ENCODE data around the gene PIK3R3.

Gene PIK3R3

DNA sequence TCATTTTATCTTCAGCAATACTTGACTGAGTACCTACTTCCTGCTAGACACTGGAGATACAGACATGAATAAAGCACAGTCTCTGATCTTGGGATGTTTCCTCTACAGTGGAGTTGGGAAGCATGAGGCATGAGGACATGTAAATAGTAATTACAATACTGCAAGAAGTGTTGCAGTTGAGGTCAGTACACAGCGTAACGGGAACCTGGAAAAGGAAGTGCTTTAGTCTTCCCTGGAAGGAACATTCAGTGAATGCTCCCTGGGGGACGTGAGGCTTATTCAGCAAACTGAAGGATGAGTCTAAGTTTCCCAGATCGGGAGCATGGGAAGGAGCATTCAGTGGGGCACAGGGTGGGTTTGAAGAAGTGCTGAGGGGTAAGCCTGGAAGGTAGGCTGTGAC is 112.4 kb downstream of the PIK3R3 start:
- no peak for DNase-seq

GRCh38 chr1:46019348-46019747 is 113.1 kb downstream of the PIK3R3 start:
- no peak for DNase-seq

DNA sequence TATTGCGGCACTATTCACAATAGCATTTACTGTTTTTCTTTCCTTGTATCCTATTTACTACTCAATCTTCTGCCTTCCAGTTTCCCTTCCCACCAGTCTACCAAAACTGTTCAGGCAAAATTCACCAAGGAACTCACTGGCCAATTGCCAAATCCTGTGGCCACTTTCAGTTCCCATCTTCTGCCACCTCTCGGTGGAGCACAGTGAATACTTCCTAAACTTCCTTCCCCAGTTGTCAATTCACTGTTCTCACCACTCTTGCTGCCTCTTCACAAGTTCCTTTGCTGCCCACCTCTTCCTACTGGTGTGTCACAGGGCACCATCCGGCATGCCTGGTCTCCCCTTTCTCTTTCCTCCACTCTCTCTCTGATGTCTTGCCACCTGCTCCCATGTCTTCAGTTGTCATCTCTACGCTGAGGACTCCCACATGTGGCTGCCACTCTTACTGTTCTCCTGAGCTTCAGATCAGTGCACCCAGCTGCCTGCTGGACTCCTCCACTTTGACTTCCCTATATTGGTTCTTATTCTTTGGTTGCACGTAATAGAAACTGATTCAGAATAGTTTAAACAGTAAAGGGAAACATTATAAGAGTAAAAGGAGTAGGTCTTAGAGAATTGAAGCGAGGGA is 114.4 kb downstream of the PIK3R3 start:
- no peak for DNase-seq

- DNase-seq, result no peak
Measured at GRCh38 chr1:46013581-46013980, 118.8 kb downstream of the PIK3R3 start.

- no peak for DNase-seq
Measured at GRCh38 chr1:46012236-46012635, 120.2 kb downstream of the PIK3R3 start.

GRCh38 chr1:46011121-46011695 is 121.2 kb downstream of the PIK3R3 start:
- no peak for DNase-seq

GRCh38 chr1:46010611-46011010 is 121.8 kb downstream of the PIK3R3 start:
- DNase-seq, result no peak

GRCh38 chr1:46008585-46008984 is 123.8 kb downstream of the PIK3R3 start:
- no peak for DNase-seq

DNA sequence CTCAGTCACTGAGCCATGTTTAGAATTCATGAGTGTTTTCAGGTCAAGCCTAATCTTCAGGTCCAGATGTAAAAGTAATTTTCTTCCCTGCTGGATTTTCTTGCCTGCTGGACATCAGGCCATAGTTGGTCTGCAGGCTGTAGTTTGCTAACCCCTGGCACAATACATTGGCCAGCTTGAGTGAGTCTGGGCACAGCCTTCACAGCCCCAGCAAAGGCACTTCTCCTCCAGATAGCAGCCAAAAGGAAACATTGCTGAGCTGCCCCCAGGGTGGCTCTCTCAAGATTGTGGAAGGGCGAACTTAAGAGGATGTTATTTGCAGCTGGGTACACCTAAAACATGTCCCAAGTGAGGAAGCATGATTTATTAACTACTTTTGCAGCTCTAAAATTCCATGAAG is 126.8 kb downstream of the PIK3R3 start:
- DNase-seq, result no peak

DNA sequence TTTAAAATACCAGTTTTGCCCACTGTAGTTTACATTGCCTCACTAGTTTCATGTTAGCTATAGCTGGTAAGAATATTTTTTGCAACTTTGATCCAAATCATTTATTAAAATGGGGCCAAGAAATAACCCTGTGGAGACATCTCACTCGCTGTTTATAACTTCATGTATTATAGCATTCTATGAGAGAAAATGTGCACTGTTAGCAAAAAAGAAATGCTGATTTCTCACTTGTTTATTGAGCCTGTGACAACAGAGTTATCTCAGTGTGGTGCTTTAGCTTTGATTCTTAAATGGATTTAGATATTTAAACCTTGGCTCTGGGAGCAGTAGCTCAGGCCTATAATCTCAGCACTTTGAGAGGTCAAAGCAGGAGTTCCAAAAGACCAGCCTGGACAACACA is 127.9 kb downstream of the PIK3R3 start:
- no peak for DNase-seq

- DNase-seq, result no peak
Measured at GRCh38 chr1:46003315-46003714, 129.1 kb downstream of the PIK3R3 start.

GRCh38 chr1:46002551-46003150 is 129.8 kb downstream of the PIK3R3 start:
- DNase-seq, result no peak

DNA sequence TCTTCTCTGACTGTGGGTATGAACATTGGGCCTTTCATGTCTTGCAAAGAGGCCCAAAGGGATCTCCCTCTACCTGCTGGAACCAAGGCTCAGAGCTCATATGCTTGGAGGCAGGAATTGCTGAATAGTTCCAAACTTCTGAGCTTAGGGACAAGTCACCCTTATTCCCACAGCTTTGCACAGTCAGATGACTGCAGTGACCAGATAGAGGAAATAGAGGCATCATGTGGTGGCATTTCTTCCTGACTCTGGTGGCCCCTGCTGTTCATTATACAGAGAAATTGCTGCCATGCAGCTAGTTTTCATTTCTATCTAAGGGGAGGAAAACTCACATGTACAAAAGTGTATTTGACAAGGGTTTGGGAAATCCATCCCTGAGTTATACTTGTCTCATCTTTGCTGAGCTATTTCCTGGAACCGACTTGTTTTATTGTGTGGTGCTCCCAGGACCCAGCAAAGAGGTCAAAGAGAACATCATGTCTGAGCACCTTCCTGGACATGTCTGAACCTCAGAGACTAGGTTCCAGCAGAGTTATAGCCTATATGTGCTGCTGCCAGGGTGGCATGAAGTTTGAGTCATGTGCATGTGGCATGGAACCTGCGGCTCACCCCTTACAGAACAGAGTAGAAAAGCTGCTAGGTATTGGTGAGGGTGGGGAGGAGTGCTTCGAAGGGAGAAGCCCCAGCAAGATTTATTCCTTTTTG is 131.2 kb downstream of the PIK3R3 start:
- DNase-seq, result no peak

- DNase-seq, result no peak
Measured at GRCh38 chr1:45999507-45999906, 132.9 kb downstream of the PIK3R3 start.

DNA sequence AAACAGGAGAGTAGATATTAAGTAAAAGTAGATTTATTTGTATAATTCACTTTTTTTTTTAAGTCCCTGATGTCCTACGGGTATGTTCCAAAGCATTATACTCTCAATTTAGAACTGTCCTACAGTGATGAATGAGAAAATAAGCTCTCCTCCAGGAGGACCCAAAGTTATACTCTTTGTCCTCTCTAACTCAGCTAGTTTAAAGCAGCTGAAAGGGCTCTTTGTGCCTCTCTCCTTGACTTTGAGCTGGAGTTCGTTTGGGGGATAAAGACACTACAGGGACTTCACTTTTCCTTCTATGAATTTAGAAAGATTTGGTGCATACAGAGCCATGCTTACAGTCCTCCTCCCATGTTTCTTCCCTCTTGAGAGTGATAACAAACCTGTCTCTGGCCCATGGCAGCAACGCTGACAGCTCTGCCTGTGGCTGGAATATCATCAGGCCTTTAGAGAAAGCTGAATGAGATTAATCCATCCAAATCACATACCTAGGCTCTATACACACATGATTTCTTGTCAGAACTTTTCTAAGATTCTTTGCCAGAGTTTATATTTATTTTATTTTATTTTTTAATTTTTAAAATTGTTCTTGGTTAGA is 134.3 kb downstream of the PIK3R3 start:
- DNase-seq, result no peak

GRCh38 chr1:45995298-45995697 is 137.1 kb downstream of the PIK3R3 start:
- DNase-seq, result no peak

GRCh38 chr1:45994423-45994822 is 138.0 kb downstream of the PIK3R3 start:
- DNase-seq, result no peak
